Measurements from ENCODE around the gene LST1.
A peak's percentile ranks its signal among the peaks of the same experiment; 100 is the strongest.

LST1 gene

DNA sequence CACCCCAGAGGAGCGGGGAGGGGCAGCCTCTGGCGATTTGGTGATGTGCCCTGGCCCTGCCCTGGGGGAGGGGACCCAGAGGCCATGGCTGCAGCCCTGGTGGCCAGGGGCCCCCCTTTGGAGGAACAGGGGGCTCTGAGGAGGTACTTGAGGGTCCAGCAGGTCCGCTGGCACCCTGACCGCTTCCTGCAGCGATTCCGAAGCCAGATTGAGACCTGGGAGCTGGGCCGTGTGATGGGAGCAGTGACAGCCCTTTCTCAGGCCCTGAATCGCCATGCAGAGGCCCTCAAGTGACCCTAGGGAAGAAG is 27.8 kb upstream of the LST1 start:
- peak overlapping the region; percentile 41 for H3K4me3 ChIP-seq (ENCODE audit: insufficient read depth, low read length, poor library complexity, severe bottlenecking)
- H3K36me3 ChIP-seq (ENCODE audit: low read length), result no peaks in the 10 kb centered on the region
- H2AFZ ChIP-seq (ENCODE audit: low read depth, low read length, severe bottlenecking), result no peak overlapping the region
- peak overlapping the region; percentile 69 for H3K9ac ChIP-seq (ENCODE audit: low read length)
- H3K4me2 ChIP-seq (ENCODE audit: low read depth, low read length, poor library complexity, severe bottlenecking), result peak overlapping the region; percentile 77
- H3K79me2 ChIP-seq (ENCODE audit: insufficient read depth, low read length), result peaks cover 16% of the 10 kb centered on the region; the same call in 1 of the 2 replicates
- no peak for TF ChIP-seq EZH2phosphoT487 (conservative IDR thresholded peaks at IDR 0.05; ENCODE audit: low read length)
- TF ChIP-seq, protein P1, sequence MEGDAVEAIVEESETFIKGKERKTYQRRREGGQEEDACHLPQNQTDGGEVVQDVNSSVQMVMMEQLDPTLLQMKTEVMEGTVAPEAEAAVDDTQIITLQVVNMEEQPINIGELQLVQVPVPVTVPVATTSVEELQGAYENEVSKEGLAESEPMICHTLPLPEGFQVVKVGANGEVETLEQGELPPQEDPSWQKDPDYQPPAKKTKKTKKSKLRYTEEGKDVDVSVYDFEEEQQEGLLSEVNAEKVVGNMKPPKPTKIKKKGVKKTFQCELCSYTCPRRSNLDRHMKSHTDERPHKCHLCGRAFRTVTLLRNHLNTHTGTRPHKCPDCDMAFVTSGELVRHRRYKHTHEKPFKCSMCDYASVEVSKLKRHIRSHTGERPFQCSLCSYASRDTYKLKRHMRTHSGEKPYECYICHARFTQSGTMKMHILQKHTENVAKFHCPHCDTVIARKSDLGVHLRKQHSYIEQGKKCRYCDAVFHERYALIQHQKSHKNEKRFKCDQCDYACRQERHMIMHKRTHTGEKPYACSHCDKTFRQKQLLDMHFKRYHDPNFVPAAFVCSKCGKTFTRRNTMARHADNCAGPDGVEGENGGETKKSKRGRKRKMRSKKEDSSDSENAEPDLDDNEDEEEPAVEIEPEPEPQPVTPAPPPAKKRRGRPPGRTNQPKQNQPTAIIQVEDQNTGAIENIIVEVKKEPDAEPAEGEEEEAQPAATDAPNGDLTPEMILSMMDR (IDR thresholded peaks at IDR 0.05; ENCODE audit: insufficient read depth, low read length, poor library complexity, severe bottlenecking), result no peak
- H3K27me3 ChIP-seq (ENCODE audit: low read length), result no peaks in the 10 kb centered on the region
- peaks cover 81% of the 10 kb centered on the region for H3F3A ChIP-seq (ENCODE audit: insufficient read depth)
- H3K9me3 ChIP-seq (ENCODE audit: insufficient read depth, low read length), result no peaks in the 10 kb centered on the region
- no peaks in the 10 kb centered on the region for H3K9me2 ChIP-seq (replicated peaks; ENCODE audit: insufficient read depth, low read length)
- no peaks in the 10 kb centered on the region for H4K20me1 ChIP-seq (ENCODE audit: low read depth, low read length)
- H3K27ac ChIP-seq (ENCODE audit: low read depth, low read length), result peak overlapping the region; percentile 94

DNA sequence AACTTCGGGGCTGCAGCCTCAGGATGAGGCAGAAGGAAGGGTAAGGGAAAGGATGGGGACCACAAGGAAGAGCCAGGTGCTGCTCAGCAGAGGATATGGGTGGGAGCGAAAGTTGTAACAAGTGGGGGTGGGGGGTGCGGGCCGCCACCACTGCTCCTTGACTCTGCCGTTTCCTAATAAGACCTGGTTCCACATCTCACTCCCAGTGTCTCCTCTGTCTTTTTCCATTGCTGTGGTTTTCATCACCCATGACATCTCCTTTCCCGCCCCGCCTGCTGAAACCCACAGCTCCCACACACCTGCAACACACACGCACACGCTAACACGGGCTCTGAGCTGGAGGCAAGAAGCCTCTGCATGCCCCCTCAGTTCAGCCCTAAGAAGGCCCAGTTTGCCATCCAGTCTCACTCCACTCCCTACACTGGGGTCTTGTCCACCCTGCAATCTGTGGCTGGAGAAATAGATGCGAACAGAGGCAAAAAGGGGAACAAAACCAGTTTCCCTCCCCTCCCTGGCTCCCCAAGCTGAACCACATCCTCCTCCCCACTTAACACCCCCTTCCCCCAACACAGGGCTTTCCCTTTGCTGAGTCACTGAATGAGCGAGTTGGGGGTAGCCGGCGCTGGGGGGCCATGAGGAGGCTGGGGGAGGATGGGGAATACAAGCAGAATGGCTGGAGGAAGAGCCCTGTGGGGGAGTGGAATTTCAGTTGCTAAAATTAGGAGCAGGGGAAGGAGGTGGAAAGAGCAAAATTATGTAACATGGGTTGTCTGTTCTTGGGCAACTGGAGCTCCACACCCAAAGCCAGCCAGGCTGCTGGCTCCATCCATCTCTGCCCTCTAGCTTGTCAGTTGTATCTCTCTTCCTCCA is 27.2 kb upstream of the LST1 start:
- Histone ChIP-seq H3F3A (ENCODE audit: insufficient read depth) (peaks cover 80% of the 10 kb centered on the region), H3K79me2 (ENCODE audit: insufficient read depth, low read length) (peaks cover 13% of the 10 kb centered on the region; the same call in 1 of the 2 replicates), H3K27ac (ENCODE audit: low read depth, low read length) (peak overlapping the region; percentile 94), H3K4me2 (ENCODE audit: low read depth, low read length, poor library complexity, severe bottlenecking) (peak overlapping the region; percentile 77), H3K9me3 (ENCODE audit: insufficient read depth, low read length) (no peaks in the 10 kb centered on the region), H3K36me3 (ENCODE audit: low read length) (no peaks in the 10 kb centered on the region), H3K9me2 (replicated peaks; ENCODE audit: insufficient read depth, low read length) (no peaks in the 10 kb centered on the region), H3K9ac (ENCODE audit: low read length) (peak overlapping the region; percentile 69), H4K20me1 (ENCODE audit: low read depth, low read length) (no peaks in the 10 kb centered on the region), H2AFZ (ENCODE audit: low read depth, low read length, severe bottlenecking) (no peak overlapping the region), H3K27me3 (ENCODE audit: low read length) (no peaks in the 10 kb centered on the region), H3K4me3 (ENCODE audit: insufficient read depth, low read length, poor library complexity, severe bottlenecking) (peak overlapping the region; percentile 41)
- TF ChIP-seq, protein P1 (IDR thresholded peaks at IDR 0.05; ENCODE audit: insufficient read depth, low read length, poor library complexity, severe bottlenecking), result no peak
- no peak for TF ChIP-seq EZH2phosphoT487 (conservative IDR thresholded peaks at IDR 0.05; ENCODE audit: low read length)

DNA sequence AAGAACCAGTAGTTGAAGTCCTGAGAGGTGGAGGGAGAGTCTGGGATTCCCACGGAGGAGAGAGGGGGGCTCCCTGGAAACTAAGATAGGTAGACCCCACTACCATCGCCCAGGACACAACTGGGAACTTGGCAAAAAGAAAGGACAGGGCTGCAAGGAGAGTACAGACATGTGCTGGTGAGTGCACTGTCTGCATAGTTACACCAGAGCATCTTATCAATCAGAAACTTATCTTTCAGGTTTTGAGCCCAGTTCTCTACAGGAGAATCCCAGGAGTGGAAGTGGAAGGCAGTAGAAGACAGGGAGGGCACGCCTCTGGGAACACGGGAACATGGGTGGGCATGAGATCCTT is 26.5 kb upstream of the LST1 start:
- peak overlapping the region; percentile 69 for H3K9ac ChIP-seq (ENCODE audit: low read length)
- H3K79me2 ChIP-seq (ENCODE audit: insufficient read depth, low read length), result peaks cover 12% of the 10 kb centered on the region; the same call in 1 of the 2 replicates
- no peak for TF ChIP-seq EZH2phosphoT487 (conservative IDR thresholded peaks at IDR 0.05; ENCODE audit: low read length)
- TF ChIP-seq, protein P1 (IDR thresholded peaks at IDR 0.05; ENCODE audit: insufficient read depth, low read length, poor library complexity, severe bottlenecking), result no peak
- peak overlapping the region; percentile 77 for H3K4me2 ChIP-seq (ENCODE audit: low read depth, low read length, poor library complexity, severe bottlenecking)
- H3K36me3 ChIP-seq (ENCODE audit: low read length), result no peaks in the 10 kb centered on the region
- H2AFZ ChIP-seq (ENCODE audit: low read depth, low read length, severe bottlenecking), result no peak overlapping the region
- H3K4me3 ChIP-seq (ENCODE audit: insufficient read depth, low read length, poor library complexity, severe bottlenecking), result peak overlapping the region; percentile 41
- H4K20me1 ChIP-seq (ENCODE audit: low read depth, low read length), result no peaks in the 10 kb centered on the region
- peak overlapping the region; percentile 94 for H3K27ac ChIP-seq (ENCODE audit: low read depth, low read length)
- H3F3A ChIP-seq (ENCODE audit: insufficient read depth), result peaks cover 76% of the 10 kb centered on the region
- no peaks in the 10 kb centered on the region for H3K27me3 ChIP-seq (ENCODE audit: low read length)
- no peaks in the 10 kb centered on the region for H3K9me3 ChIP-seq (ENCODE audit: insufficient read depth, low read length)
- H3K9me2 ChIP-seq (replicated peaks; ENCODE audit: insufficient read depth, low read length), result no peaks in the 10 kb centered on the region
